CD4-positive, alpha-beta T cell (primary cell): Measurements from ENCODE around the gene PXDN. TPM values are rescaled to one million over a fixed set of nuclear protein-coding genes. Genes with fewer than 3 reads are reported as not detected.

Experiments used
- ATAC-seq: fragments of 200-7000 bp; cut with Tn5 transposase; one replicate; pipeline ENCODE4 v1.10.0; 2022; ENCODE audit warnings: mild to moderate bottlenecking; ENCODE audit not compliant: poor library complexity
- CTCF ChIA-PET: fragments of 350-600 bp; sonication (Branson Sonifier 250); formaldehyde crosslinking; loops from one replicate; lab custom pipeline; 2021; ENCODE audit warnings: antibody characterized with exemption, inconsistent platforms; lab: Charles Lee
- POLR2A ChIA-PET: fragments of 350-600 bp; sonication (Branson Sonifier 250); formaldehyde crosslinking; loops from one replicate; lab custom pipeline; 2021; ENCODE audit warnings: antibody characterized with exemption, inconsistent platforms; lab: Charles Lee
- DNase-seq, 14 experiments: peaks; one replicate each; pipeline ENCODE4 v3.0.0-alpha.2; 2013 to 2020; ENCODE audit warnings: mixed read lengths in 2 of 14
- H3K27ac ChIP-seq, 2 donors: one replicate each; pipeline versions ENCODE4 v1.5.1 to v1.7.0; 2013; ENCODE audit warnings: low read length in 2 of 2, low read depth in 1 of 2, mild to moderate bottlenecking in 1 of 2
- H3K27me3 ChIP-seq, 2 experiments: 1 replicate in 1 of 2; 2 replicates in 1 of 2; pipeline versions ENCODE4 v1.6.1 to v1.7.0; 2013; ENCODE audit warnings: low read length in 2 of 2, control low read depth in 1 of 2, mild to moderate bottlenecking in 1 of 2, moderate library complexity in 1 of 2; ENCODE audit not compliant: insufficient read depth in 2 of 2, control insufficient read depth in 1 of 2
- H3K36me3 ChIP-seq: one replicate; pipeline ENCODE4 v1.6.1; 2013; ENCODE audit warnings: low read length, control low read depth; ENCODE audit not compliant: insufficient read depth
- H3K4me1 ChIP-seq: one replicate; pipeline ENCODE4 v1.6.1; 2013; ENCODE audit warnings: low read length, control low read depth; ENCODE audit not compliant: insufficient read depth
- H3K4me3 ChIP-seq: one replicate; pipeline ENCODE4 v1.5.1; 2013; ENCODE audit warnings: mild to moderate bottlenecking, low read length, moderate library complexity
- H3K9me3 ChIP-seq, 2 experiments: 1 replicate in 1 of 2; 2 replicates in 1 of 2; pipeline versions ENCODE4 v1.6.1 to v1.7.0; 2013; ENCODE audit warnings: low read length in 2 of 2, mild to moderate bottlenecking in 2 of 2, control low read depth in 1 of 2, moderate library complexity in 1 of 2; ENCODE audit not compliant: control insufficient read depth in 1 of 2, insufficient read depth in 1 of 2
- H3K27ac Mint-ChIP-seq: one replicate; pipeline ENCODE4 v1.8.0; 2020; ENCODE audit warnings: mixed read lengths
- H3K27me3 Mint-ChIP-seq: one replicate; pipeline ENCODE4 v1.8.0; 2021; ENCODE audit warnings: mixed read lengths
- H3K36me3 Mint-ChIP-seq: one replicate; pipeline ENCODE4 v1.8.0; 2021; ENCODE audit warnings: low read depth, mixed read lengths
- H3K4me1 Mint-ChIP-seq: one replicate; pipeline ENCODE4 v1.8.0; 2021; ENCODE audit warnings: low read depth, mixed read lengths
- H3K4me3 Mint-ChIP-seq: one replicate; pipeline ENCODE4 v1.8.0; 2020; ENCODE audit warnings: mild to moderate bottlenecking, mixed read lengths
- H3K9me3 Mint-ChIP-seq: one replicate; pipeline ENCODE4 v1.8.0; 2020; ENCODE audit warnings: mixed read lengths
- intact Hi-C, 2 experiments: fragments of 100-400 bp; cut with DNase I in 1 of 2; cut with micrococcal nuclease in 1 of 2; formaldehyde crosslinking; loops; one replicate each; pipeline versions ENCODE4 v1.15.1 to v1.9.0; 2023 to 2025; cut with DNase I, micrococcal nuclease
- total RNA-seq, 174 experiments: library from RNA in 2 of 174; stranded (reverse) in 2 of 174; gene quantifications; one replicate each; pipeline ENCODE4 v1.2.3 and lab custom pipeline; 2021 to 2026
- TF ChIP-seq, protein P1 (sequence below): fragments of 200-600 bp; IDR thresholded peaks from one replicate; pipeline ENCODE4 v1.8.0; 2022; ENCODE audit warnings: antibody characterized with exemption, mild to moderate bottlenecking

Gene PXDN
- total RNA-seq, 2 experiments from 2014 or later = 0.47 to 0.84 TPM

DNA sequence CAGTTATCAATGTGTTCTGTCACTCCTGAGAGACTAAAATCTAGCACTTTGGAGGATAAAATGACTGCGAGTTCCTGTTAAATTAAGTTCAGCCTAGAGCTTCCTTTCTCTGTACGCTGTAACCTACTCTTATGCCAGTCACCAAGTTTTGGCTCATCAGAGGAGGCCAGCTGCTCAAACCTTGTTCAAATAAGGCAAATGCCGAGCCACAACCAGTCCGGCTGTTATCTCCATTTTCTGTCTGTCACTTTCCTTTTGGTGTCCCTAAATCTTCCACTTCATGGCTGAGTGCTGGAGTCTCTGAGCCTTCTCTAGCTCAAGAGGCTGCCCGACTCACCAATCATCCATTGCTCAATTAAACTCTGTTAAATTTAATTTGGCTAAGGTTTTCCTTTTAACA, 33.5 kb upstream of the PXDN start:
- Histone ChIP-seq H3K9me3 (no peaks in the 10 kb centered on the region), H3K27ac (no peak overlapping the region), H3K27me3 (no peaks in the 10 kb centered on the region), H3K4me1 (no peaks in the 10 kb centered on the region), H3K4me3 (no peak overlapping the region), H3K36me3 (no peaks in the 10 kb centered on the region)
- intact Hi-C loops = no loop called here
- peaks cover 17% of the 10 kb centered on the region for H3K27me3 Mint-ChIP-seq
- TF ChIP-seq, protein P1, sequence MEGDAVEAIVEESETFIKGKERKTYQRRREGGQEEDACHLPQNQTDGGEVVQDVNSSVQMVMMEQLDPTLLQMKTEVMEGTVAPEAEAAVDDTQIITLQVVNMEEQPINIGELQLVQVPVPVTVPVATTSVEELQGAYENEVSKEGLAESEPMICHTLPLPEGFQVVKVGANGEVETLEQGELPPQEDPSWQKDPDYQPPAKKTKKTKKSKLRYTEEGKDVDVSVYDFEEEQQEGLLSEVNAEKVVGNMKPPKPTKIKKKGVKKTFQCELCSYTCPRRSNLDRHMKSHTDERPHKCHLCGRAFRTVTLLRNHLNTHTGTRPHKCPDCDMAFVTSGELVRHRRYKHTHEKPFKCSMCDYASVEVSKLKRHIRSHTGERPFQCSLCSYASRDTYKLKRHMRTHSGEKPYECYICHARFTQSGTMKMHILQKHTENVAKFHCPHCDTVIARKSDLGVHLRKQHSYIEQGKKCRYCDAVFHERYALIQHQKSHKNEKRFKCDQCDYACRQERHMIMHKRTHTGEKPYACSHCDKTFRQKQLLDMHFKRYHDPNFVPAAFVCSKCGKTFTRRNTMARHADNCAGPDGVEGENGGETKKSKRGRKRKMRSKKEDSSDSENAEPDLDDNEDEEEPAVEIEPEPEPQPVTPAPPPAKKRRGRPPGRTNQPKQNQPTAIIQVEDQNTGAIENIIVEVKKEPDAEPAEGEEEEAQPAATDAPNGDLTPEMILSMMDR = no peak
- CTCF ChIA-PET = no interaction called here
- no peaks in the 10 kb centered on the region for H3K9me3 Mint-ChIP-seq
- H3K36me3 Mint-ChIP-seq = no peaks in the 10 kb centered on the region
- H3K27ac Mint-ChIP-seq = no peak overlapping the region
- H3K4me1 Mint-ChIP-seq = no peaks in the 10 kb centered on the region
- no peak for ATAC-seq
- no peak for DNase-seq
- POLR2A ChIA-PET = no interaction called here
- H3K4me3 Mint-ChIP-seq = no peak overlapping the region

DNA sequence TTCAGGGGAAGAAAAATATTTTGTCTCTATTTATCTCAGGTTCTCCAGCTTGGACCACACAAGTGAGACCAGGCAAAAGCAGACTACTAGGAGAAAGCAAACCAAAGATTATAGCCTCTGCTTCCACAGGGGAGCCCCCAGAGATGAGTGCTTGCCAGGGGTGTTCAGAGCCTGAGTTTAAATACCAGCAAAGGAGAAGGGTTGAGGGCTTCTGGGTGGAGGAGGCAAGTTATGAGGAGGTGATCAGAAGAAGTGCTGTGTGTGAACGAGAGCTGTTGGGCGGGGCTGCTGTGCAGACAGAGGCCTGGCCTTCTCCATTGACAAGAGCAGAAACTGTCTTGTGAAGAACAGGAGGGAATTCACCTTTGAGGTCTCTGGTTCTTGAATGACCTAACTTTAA, 32.8 kb upstream of the PXDN start:
- CTCF ChIA-PET = no interaction called here
- no peaks in the 10 kb centered on the region for H3K9me3 Mint-ChIP-seq
- H3K4me3 Mint-ChIP-seq = no peak overlapping the region

DNA sequence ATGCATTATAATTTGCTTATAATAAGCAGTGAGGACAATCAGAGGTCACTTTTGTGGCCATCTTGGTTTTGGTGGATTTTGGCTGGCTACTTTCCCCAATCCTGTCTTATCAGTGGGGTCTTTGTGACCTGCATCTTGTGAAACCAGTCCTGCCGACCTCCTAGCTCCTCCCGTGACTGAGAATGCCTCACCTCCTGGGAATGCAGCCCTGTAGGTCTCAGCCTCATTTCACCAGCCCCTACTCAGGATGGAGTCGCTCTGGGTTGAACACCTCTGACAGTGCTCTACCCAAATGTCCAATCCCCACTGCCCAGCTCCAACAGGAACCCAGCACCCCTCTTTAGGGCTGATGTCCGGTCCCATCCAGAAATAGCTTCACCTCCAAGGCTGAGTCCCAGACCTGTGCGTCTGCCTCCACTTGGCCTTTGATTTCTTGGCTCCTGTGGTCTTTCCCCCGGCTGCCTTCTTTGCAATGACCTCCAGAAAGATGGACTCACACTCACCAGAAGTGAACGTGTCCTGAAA, 31.3 kb upstream of the PXDN start:
- no peaks in the 10 kb centered on the region for H3K36me3 ChIP-seq
- H3K9me3 ChIP-seq = no peaks in the 10 kb centered on the region
- intact Hi-C loops = no loop called here
- no peak overlapping the region for H3K4me3 Mint-ChIP-seq
- TF ChIP-seq, protein P1 = no peak
- H3K27me3 ChIP-seq = no peaks in the 10 kb centered on the region
- H3K4me3 ChIP-seq = no peak overlapping the region
- ChIA-PET CTCF (no interaction called here), POLR2A (no interaction called here)
- H3K9me3 Mint-ChIP-seq = no peaks in the 10 kb centered on the region
- ATAC-seq = no peak
- no peaks in the 10 kb centered on the region for H3K36me3 Mint-ChIP-seq
- H3K4me1 Mint-ChIP-seq = no peaks in the 10 kb centered on the region
- no peak overlapping the region for H3K27ac ChIP-seq
- peaks cover 17% of the 10 kb centered on the region for H3K27me3 Mint-ChIP-seq
- no peak for DNase-seq
- H3K27ac Mint-ChIP-seq = no peak overlapping the region
- H3K4me1 ChIP-seq = no peaks in the 10 kb centered on the region

More for the DNA sequence above, 32.8 kb upstream of the PXDN start:
- Mint-ChIP-seq H3K36me3 (no peaks in the 10 kb centered on the region), H3K4me1 (no peaks in the 10 kb centered on the region), H3K27me3 (peaks cover 17% of the 10 kb centered on the region), H3K27ac (no peak overlapping the region)
- Histone ChIP-seq H3K9me3 (no peaks in the 10 kb centered on the region), H3K4me3 (no peak overlapping the region), H3K4me1 (no peaks in the 10 kb centered on the region), H3K36me3 (no peaks in the 10 kb centered on the region), H3K27ac (no peak overlapping the region), H3K27me3 (no peaks in the 10 kb centered on the region)
- DNase-seq = no peak
- TF ChIP-seq, protein P1 = no peak
- intact Hi-C loops = no loop called here
- POLR2A ChIA-PET = no interaction called here
- ATAC-seq = no peak
